ENCODE results near the gene MANEAL. TPM values are rescaled to one million over a fixed set of nuclear protein-coding genes. Genes with fewer than 3 reads are reported as not detected.
"Not testable (repeated sequence)": the region's sequence is repeated elsewhere in the genome, so short reads cannot be mapped to it uniquely, and the experiment has no call there.

The MANEAL gene
- total RNA-seq, 1 donor from 2014 or later = 1.4 TPM

GRCh38 chr1:37764888-37765441 lies 28.7 kb upstream of the MANEAL start, which contains the start of gene EPHA10:
Gene EPHA10 (minus strand): TSS chr1:37765120. CDS start chr1:37765066, 54 bp downstream.
- Histone ChIP-seq H3K4me3 (ENCODE audit: insufficient read depth, low read depth, low read length) (no peak within 1 kb of the TSS), H3K4me2 (ENCODE audit: low read length) (peak within 1 kb of the TSS; percentile 26)
- peak within 1 kb of the TSS; percentile 62 for H3K4me3 Mint-ChIP-seq (ENCODE audit: unreplicated experiment)

GRCh38 chr1:37765916-37766664 lies 27.6 kb upstream of the MANEAL start:
- DNase-seq (ENCODE audit: low read depth) = no peak
- Histone ChIP-seq H2AFZ (ENCODE audit: low read depth, low read length) (no peak overlapping the region), H3K9me3 (ENCODE audit: insufficient read depth, low read depth, low read length) (peaks cover 4% of the 10 kb centered on the region), H3K27me3 (ENCODE audit: insufficient read depth, low read length) (peaks cover 54% of the 10 kb centered on the region), H3K4me1 (ENCODE audit: insufficient read depth, low read length) (no peaks in the 10 kb centered on the region), H3K79me2 (ENCODE audit: insufficient read depth, low read length) (no peaks in the 10 kb centered on the region), H3K27ac (ENCODE audit: low read depth, low read length) (no peak overlapping the region), H3K36me3 (ENCODE audit: insufficient read depth, low read length) (no peaks in the 10 kb centered on the region), H4K20me1 (ENCODE audit: insufficient read depth, low read length) (no peaks in the 10 kb centered on the region), H3K9ac (ENCODE audit: low read length) (no peak overlapping the region), H3K4me3 (ENCODE audit: insufficient read depth, low read depth, low read length) (no peak overlapping the region), H3K4me2 (ENCODE audit: low read length) (no peak overlapping the region)
- Mint-ChIP-seq H3K9me3 (ENCODE audit: unreplicated experiment) (no peaks in the 10 kb centered on the region), H3K27me3 (ENCODE audit: low read depth, unreplicated experiment) (peaks cover 93% of the 10 kb centered on the region), H3K4me3 (ENCODE audit: unreplicated experiment) (peak overlapping the region; percentile 62), H3K4me1 (ENCODE audit: low read depth, unreplicated experiment) (no peaks in the 10 kb centered on the region), H3K27ac (ENCODE audit: unreplicated experiment) (no peak overlapping the region), H3K36me3 (ENCODE audit: low read depth, unreplicated experiment) (peaks cover 2% of the 10 kb centered on the region)
- FAIRE-seq = no peak
- TF ChIP-seq CTCF (IDR thresholded peaks at IDR 0.05; ENCODE audit: insufficient read depth, low read depth, low read length) (no peak), EZH2 (IDR thresholded peaks at IDR 0.05; ENCODE audit: insufficient read depth, low read length) (peak; percentile 54)

More at GRCh38 chr1:37764888-37765441, 28.7 kb upstream of the MANEAL start, which contains the start of gene EPHA10:
- Histone ChIP-seq H3K79me2 (ENCODE audit: insufficient read depth, low read length) (no peaks in the 10 kb centered on the region), H3K9ac (ENCODE audit: low read length) (no peak within 1 kb of the TSS), H3K27ac (ENCODE audit: low read depth, low read length) (no peak within 1 kb of the TSS), H3K4me1 (ENCODE audit: insufficient read depth, low read length) (no peaks in the 10 kb centered on the region), H2AFZ (ENCODE audit: low read depth, low read length) (no peak within 1 kb of the TSS), H4K20me1 (ENCODE audit: insufficient read depth, low read length) (no peaks in the 10 kb centered on the region), H3K36me3 (ENCODE audit: insufficient read depth, low read length) (no peaks in the 10 kb centered on the region), H3K9me3 (ENCODE audit: insufficient read depth, low read depth, low read length) (peaks cover 4% of the 10 kb centered on the region), H3K27me3 (ENCODE audit: insufficient read depth, low read length) (peaks cover 55% of the 10 kb centered on the region)
- FAIRE-seq (no peak), DNase-seq (ENCODE audit: low read depth) (no peak)
- peaks cover 84% of the 10 kb centered on the region for H3K27me3 Mint-ChIP-seq (ENCODE audit: low read depth, unreplicated experiment)
- TF ChIP-seq CTCF (IDR thresholded peaks at IDR 0.05; ENCODE audit: insufficient read depth, low read depth, low read length) (no peak), EZH2 (IDR thresholded peaks at IDR 0.05; ENCODE audit: insufficient read depth, low read length) (no peak)
- H3K36me3 Mint-ChIP-seq (ENCODE audit: low read depth, unreplicated experiment) = peaks cover 2% of the 10 kb centered on the region
- H3K4me1 Mint-ChIP-seq (ENCODE audit: low read depth, unreplicated experiment) = no peaks in the 10 kb centered on the region
- no peaks in the 10 kb centered on the region for H3K9me3 Mint-ChIP-seq (ENCODE audit: unreplicated experiment)
- no peak within 1 kb of the TSS for H3K27ac Mint-ChIP-seq (ENCODE audit: unreplicated experiment)

- Mint-ChIP-seq H3K36me3 (ENCODE audit: low read depth, unreplicated experiment) (peaks cover 2% of the 10 kb centered on the region), H3K9me3 (ENCODE audit: unreplicated experiment) (no peaks in the 10 kb centered on the region), H3K4me1 (ENCODE audit: low read depth, unreplicated experiment) (no peaks in the 10 kb centered on the region), H3K4me3 (ENCODE audit: unreplicated experiment) (no peak overlapping the region), H3K27me3 (ENCODE audit: low read depth, unreplicated experiment) (peaks cover 87% of the 10 kb centered on the region), H3K27ac (ENCODE audit: unreplicated experiment) (no peak overlapping the region)
- no peaks in the 10 kb centered on the region for H4K20me1 ChIP-seq (ENCODE audit: insufficient read depth, low read length)
- DNase-seq (ENCODE audit: low read depth) (no peak), FAIRE-seq (no peak)
- TF ChIP-seq EZH2 (IDR thresholded peaks at IDR 0.05; ENCODE audit: insufficient read depth, low read length) (no peak), CTCF (IDR thresholded peaks at IDR 0.05; ENCODE audit: insufficient read depth, low read depth, low read length) (no peak)
- H3K4me2 ChIP-seq (ENCODE audit: low read length) = no peak overlapping the region
- H3K9ac ChIP-seq (ENCODE audit: low read length) = no peak overlapping the region
- H3K27me3 ChIP-seq (ENCODE audit: insufficient read depth, low read length) = peaks cover 54% of the 10 kb centered on the region
- H3K36me3 ChIP-seq (ENCODE audit: insufficient read depth, low read length) = no peaks in the 10 kb centered on the region
- no peak overlapping the region for H3K27ac ChIP-seq (ENCODE audit: low read depth, low read length)
- no peak overlapping the region for H3K4me3 ChIP-seq (ENCODE audit: insufficient read depth, low read depth, low read length)
- no peaks in the 10 kb centered on the region for H3K4me1 ChIP-seq (ENCODE audit: insufficient read depth, low read length)
- no peaks in the 10 kb centered on the region for H3K79me2 ChIP-seq (ENCODE audit: insufficient read depth, low read length)
- no peaks in the 10 kb centered on the region for H3K9me3 ChIP-seq (ENCODE audit: insufficient read depth, low read depth, low read length)
- no peak overlapping the region for H2AFZ ChIP-seq (ENCODE audit: low read depth, low read length)
These were observed 26.2 kb upstream of the MANEAL start for GRCh38 chr1:37767488-37767887.

- not testable (repeated sequence) for H3K4me3 Mint-ChIP-seq (ENCODE audit: unreplicated experiment)
These were observed 22.2 kb upstream of the MANEAL start for GRCh38 chr1:37771440-37771839.

More at GRCh38 chr1:37771440-37771839, 22.2 kb upstream of the MANEAL start:
- not testable (repeated sequence) for H3K27ac ChIP-seq (ENCODE audit: low read depth, low read length); H3K79me2 ChIP-seq (ENCODE audit: insufficient read depth, low read length); H3K9ac ChIP-seq (ENCODE audit: low read length); H3K4me2 ChIP-seq (ENCODE audit: low read length); H3K9me3 Mint-ChIP-seq (ENCODE audit: unreplicated experiment); H3K9me3 ChIP-seq (ENCODE audit: insufficient read depth, low read depth, low read length); H3K4me1 Mint-ChIP-seq (ENCODE audit: low read depth, unreplicated experiment); H3K4me1 ChIP-seq (ENCODE audit: insufficient read depth, low read length); DNase-seq (ENCODE audit: low read depth); H3K36me3 ChIP-seq (ENCODE audit: insufficient read depth, low read length); H2AFZ ChIP-seq (ENCODE audit: low read depth, low read length); H3K4me3 ChIP-seq (ENCODE audit: insufficient read depth, low read depth, low read length); FAIRE-seq; H3K27ac Mint-ChIP-seq (ENCODE audit: unreplicated experiment); H3K36me3 Mint-ChIP-seq (ENCODE audit: low read depth, unreplicated experiment); H4K20me1 ChIP-seq (ENCODE audit: insufficient read depth, low read length)
- peaks cover 26% of the 10 kb centered on the region for H3K27me3 ChIP-seq (ENCODE audit: insufficient read depth, low read length)
- H3K27me3 Mint-ChIP-seq (ENCODE audit: low read depth, unreplicated experiment) = peaks cover 61% of the 10 kb centered on the region

Data from astrocyte (in vitro differentiated cells and primary cell).